ENCODE results near the gene TRHDE. TPM values are rescaled to one million over a fixed set of nuclear protein-coding genes. Genes with fewer than 3 reads are reported as not detected.

The TRHDE gene
- total RNA-seq, 5 donors from 2014 or later (not counting 1 experiment from before 2014, with no cell fraction given), result 0.23 TPM; not detected in 4

- DNase-seq (no peak), ATAC-seq (replicated peaks in 1 of 4) (no peak)
- H3K4me3 ChIP-seq (ENCODE audit: control insufficient read depth in 1 of 2, extremely low read depth in 1 of 2, low read length in 1 of 2), result no peak overlapping the region
- H3K27ac ChIP-seq (ENCODE audit: low read length), result no peak overlapping the region
- H3K9me3 Mint-ChIP-seq, result peaks cover 0 to 14% (median 6%) of the 10 kb centered on the region in 3 donors
- H3K36me3 ChIP-seq (ENCODE audit: control insufficient read depth in 2 of 2, extremely low read depth in 1 of 2, insufficient read depth in 1 of 2, low read length in 1 of 2), result no peaks in the 10 kb centered on the region
- ChIA-PET POLR2A (no interaction called here), CTCF (no interaction called here)
- H3K4me3 Mint-ChIP-seq, result no peak overlapping the region
- H3K27me3 ChIP-seq (replicated peaks in 1 of 2; ENCODE audit: control insufficient read depth in 2 of 2, extremely low read depth in 1 of 2, insufficient read depth in 2 of 2, low read length in 1 of 2), result no peaks in the 10 kb centered on the region
- no peaks in the 10 kb centered on the region for H3K27me3 Mint-ChIP-seq
- no peaks in the 10 kb centered on the region for H3K9me3 ChIP-seq
- WGBS (ENCODE audit: insufficient coverage), result 57% methylated on average over 2 of the region's 2 CpGs
- H3K4me1 Mint-ChIP-seq, result no peaks in the 10 kb centered on the region
- no peaks in the 10 kb centered on the region for H3K4me1 ChIP-seq (ENCODE audit: control insufficient read depth in 1 of 2, extremely low read depth in 1 of 2, insufficient read depth in 2 of 2, low read length in 2 of 2)
- H3K27ac Mint-ChIP-seq, result no peak overlapping the region
- H3K36me3 Mint-ChIP-seq, result no peaks in the 10 kb centered on the region
These were observed 444.1 kb downstream of the TRHDE start for GRCh38 chr12:72716221-72716620.

- ChIA-PET POLR2A (no interaction called here), CTCF (no interaction called here)
- Histone ChIP-seq H3K36me3 (ENCODE audit: control insufficient read depth in 2 of 2, extremely low read depth in 1 of 2, insufficient read depth in 1 of 2, low read length in 1 of 2) (no peaks in the 10 kb centered on the region), H3K4me1 (ENCODE audit: control insufficient read depth in 1 of 2, extremely low read depth in 1 of 2, insufficient read depth in 2 of 2, low read length in 2 of 2) (no peaks in the 10 kb centered on the region), H3K27me3 (replicated peaks in 1 of 2; ENCODE audit: control insufficient read depth in 2 of 2, extremely low read depth in 1 of 2, insufficient read depth in 2 of 2, low read length in 1 of 2) (no peaks in the 10 kb centered on the region), H3K9me3 (no peaks in the 10 kb centered on the region), H3K27ac (ENCODE audit: low read length) (no peak overlapping the region), H3K4me3 (ENCODE audit: control insufficient read depth in 1 of 2, extremely low read depth in 1 of 2, low read length in 1 of 2) (no peak overlapping the region)
- peaks cover 0 to 14% (median 6%) of the 10 kb centered on the region in 3 donors for H3K9me3 Mint-ChIP-seq
- ATAC-seq (replicated peaks in 1 of 4) (no peak), DNase-seq (no peak)
- no peaks in the 10 kb centered on the region for H3K27me3 Mint-ChIP-seq
- no peaks in the 10 kb centered on the region for H3K36me3 Mint-ChIP-seq
- no peaks in the 10 kb centered on the region for H3K4me1 Mint-ChIP-seq
- H3K27ac Mint-ChIP-seq, result no peak overlapping the region
- WGBS (ENCODE audit: insufficient coverage), result 25% methylated on average over 1 of the region's 1 CpG
- H3K4me3 Mint-ChIP-seq, result no peak overlapping the region
These were observed 444.9 kb downstream of the TRHDE start for GRCh38 chr12:72717036-72717435.

All from T-cell (primary cell).